Measurements from ENCODE around the gene UBAP2.

Gene UBAP2

GRCh38 chr9:33959725-33960124, 89.0 kb downstream of the UBAP2 start:
- peaks cover 79% of the 10 kb centered on the region for H3K36me3 ChIP-seq (ENCODE audit: low read depth)
- H3K4me1 ChIP-seq (ENCODE audit: insufficient read depth, poor library complexity, severe bottlenecking), result no peaks in the 10 kb centered on the region
- H3K9me3 ChIP-seq (ENCODE audit: severe bottlenecking), result no peaks in the 10 kb centered on the region
- no peak for DNase-seq (ENCODE audit: low spot score)
- no peaks in the 10 kb centered on the region for H3K27me3 ChIP-seq (ENCODE audit: insufficient read depth, poor library complexity, severe bottlenecking)
- H3K4me3 ChIP-seq (ENCODE audit: severe bottlenecking), result no peak overlapping the region
- ATAC-seq (ENCODE audit: low read depth), result no peak
- no peak for TF ChIP-seq CTCF (IDR thresholded peaks at IDR 0.05; ENCODE audit: poor library complexity, severe bottlenecking)
- no peak overlapping the region for H3K27ac ChIP-seq (ENCODE audit: poor library complexity, severe bottlenecking)

- no peak for ATAC-seq (ENCODE audit: low read depth)
- Histone ChIP-seq H3K4me3 (ENCODE audit: severe bottlenecking) (no peak overlapping the region), H3K27ac (ENCODE audit: poor library complexity, severe bottlenecking) (no peak overlapping the region), H3K27me3 (ENCODE audit: insufficient read depth, poor library complexity, severe bottlenecking) (no peaks in the 10 kb centered on the region), H3K9me3 (ENCODE audit: severe bottlenecking) (no peaks in the 10 kb centered on the region), H3K36me3 (ENCODE audit: low read depth) (peaks cover 90% of the 10 kb centered on the region), H3K4me1 (ENCODE audit: insufficient read depth, poor library complexity, severe bottlenecking) (no peaks in the 10 kb centered on the region)
- no peak for TF ChIP-seq CTCF (IDR thresholded peaks at IDR 0.05; ENCODE audit: poor library complexity, severe bottlenecking)
- no peak for DNase-seq (ENCODE audit: low spot score)
Measured at GRCh38 chr9:33956544-33956943, 92.1 kb downstream of the UBAP2 start.

GRCh38 chr9:33952066-33952465, 96.6 kb downstream of the UBAP2 start:
- no peak for TF ChIP-seq CTCF (IDR thresholded peaks at IDR 0.05; ENCODE audit: poor library complexity, severe bottlenecking)
- Histone ChIP-seq H3K27me3 (ENCODE audit: insufficient read depth, poor library complexity, severe bottlenecking) (no peaks in the 10 kb centered on the region), H3K27ac (ENCODE audit: poor library complexity, severe bottlenecking) (no peak overlapping the region), H3K9me3 (ENCODE audit: severe bottlenecking) (no peaks in the 10 kb centered on the region), H3K4me1 (ENCODE audit: insufficient read depth, poor library complexity, severe bottlenecking) (peaks cover 6% of the 10 kb centered on the region), H3K36me3 (ENCODE audit: low read depth) (peaks cover 81% of the 10 kb centered on the region), H3K4me3 (ENCODE audit: severe bottlenecking) (no peak overlapping the region)
- no peak for DNase-seq (ENCODE audit: low spot score)
- ATAC-seq (ENCODE audit: low read depth), result no peak

- DNase-seq (ENCODE audit: low spot score), result no peak
- Histone ChIP-seq H3K4me1 (ENCODE audit: insufficient read depth, poor library complexity, severe bottlenecking) (peaks cover 15% of the 10 kb centered on the region), H3K36me3 (ENCODE audit: low read depth) (peaks cover 76% of the 10 kb centered on the region), H3K27ac (ENCODE audit: poor library complexity, severe bottlenecking) (no peak overlapping the region), H3K4me3 (ENCODE audit: severe bottlenecking) (no peak overlapping the region), H3K9me3 (ENCODE audit: severe bottlenecking) (no peaks in the 10 kb centered on the region), H3K27me3 (ENCODE audit: insufficient read depth, poor library complexity, severe bottlenecking) (no peaks in the 10 kb centered on the region)
- no peak for TF ChIP-seq CTCF (IDR thresholded peaks at IDR 0.05; ENCODE audit: poor library complexity, severe bottlenecking)
- no peak; the same call in 2 of the 3 replicates for ATAC-seq (ENCODE audit: low read depth)
Measured at GRCh38 chr9:33950371-33950770, 98.3 kb downstream of the UBAP2 start.

GRCh38 chr9:33946779-33947535, 101.7 kb downstream of the UBAP2 start:
- Histone ChIP-seq H3K27me3 (ENCODE audit: insufficient read depth, poor library complexity, severe bottlenecking) (no peaks in the 10 kb centered on the region), H3K4me1 (ENCODE audit: insufficient read depth, poor library complexity, severe bottlenecking) (peaks cover 19% of the 10 kb centered on the region), H3K36me3 (ENCODE audit: low read depth) (peaks cover 79% of the 10 kb centered on the region), H3K4me3 (ENCODE audit: severe bottlenecking) (no peak overlapping the region), H3K9me3 (ENCODE audit: severe bottlenecking) (no peaks in the 10 kb centered on the region), H3K27ac (ENCODE audit: poor library complexity, severe bottlenecking) (peak overlapping the region; percentile 96)
- no peak for DNase-seq (ENCODE audit: low spot score)
- no peak for TF ChIP-seq CTCF (IDR thresholded peaks at IDR 0.05; ENCODE audit: poor library complexity, severe bottlenecking)
- peak; percentile 93 for ATAC-seq (ENCODE audit: low read depth)

All from RWPE2 (cell line).